HepG2 (cell line): ENCODE measurements around the gene RPL35.

Source experiments
- ELF1 ChIP-seq: sonication (generic); formaldehyde crosslinking; IDR thresholded peaks from 2 replicates; pipeline ENCODE4 v1.4.0; 2020; ENCODE audit warnings: missing genetic modification reagents
- HBP1 ChIP-seq: IDR thresholded peaks from 2 replicates; pipeline ENCODE4 v1.6.1; 2016; ENCODE audit warnings: low read depth, control low read depth
- IRF9 ChIP-seq: sonication (generic); formaldehyde crosslinking; IDR thresholded peaks from 2 replicates; pipeline ENCODE4 v1.8.0; 2022; ENCODE audit warnings: missing genetic modification reagents, mild to moderate bottlenecking, borderline replicate concordance
- SSRP1 ChIP-seq: IDR thresholded peaks from 2 replicates; pipeline ENCODE4 v1.6.1; 2016; ENCODE audit warnings: control low read depth
- ZFY ChIP-seq: sonication (generic); formaldehyde crosslinking; IDR thresholded peaks from 2 replicates; pipeline ENCODE4 v1.4.0; 2020; ENCODE audit warnings: missing genetic modification reagents
- ZNF713 ChIP-seq: sonication (generic); formaldehyde crosslinking; IDR thresholded peaks from 2 replicates; pipeline ENCODE4 v1.4.0; 2020; ENCODE audit warnings: mild to moderate bottlenecking, missing genetic modification reagents
- ZSCAN9 ChIP-seq: IDR thresholded peaks from 2 replicates; pipeline ENCODE4 v1.6.1; 2016; ENCODE audit warnings: borderline replicate concordance

GRCh38 chr9:124886461-124886860 lies 24.7 kb upstream of the RPL35 start:
- TF ChIP-seq HBP1 (no peak), ZSCAN9 (no peak), ZFY (CRISPR knock-in tag) (no peak), ELF1 (CRISPR knock-in tag) (no peak), ZNF713 (CRISPR knock-in tag) (no peak), SSRP1 (CRISPR knock-in tag) (no peak), IRF9 (CRISPR knock-in tag) (no peak)
